Testis (tissue), 3 donors: ENCODE measurements around the gene RNASEH2B. TPM values are rescaled to one million over a fixed set of nuclear protein-coding genes. Genes with fewer than 3 reads are reported as not detected.

ENCODE experiments used
- DNase-seq: peaks from one replicate; pipeline ENCODE4 v3.0.0-alpha.2; 2019
- H3K27ac ChIP-seq, 2 donors: fragments of 200-600 bp; sonication (generic); one replicate each; pipeline ENCODE4 v1.5.1; 2019
- H3K27me3 ChIP-seq: fragments of 200-600 bp; sonication (generic); one replicate; pipeline ENCODE4 v1.5.1; 2019
- H3K36me3 ChIP-seq: fragments of 200-600 bp; sonication (generic); one replicate; pipeline ENCODE4 v1.5.1; 2017; ENCODE audit warnings: low read depth; ENCODE audit errors: missing control alignments
- H3K4me1 ChIP-seq: fragments of 200-600 bp; sonication (generic); one replicate; pipeline ENCODE4 v1.5.1; 2019
- H3K4me3 ChIP-seq, 2 donors: fragments of 200-600 bp; sonication (generic); one replicate each; pipeline ENCODE4 v1.5.1; 2017 to 2019
- H3K9me3 ChIP-seq: fragments of 200-600 bp; sonication (generic); one replicate; pipeline ENCODE4 v1.5.1; 2017
- CTCF ChIP-seq, 3 experiments: fragments of 450-650 bp in 2 of 3; fragments of 200-600 bp in 1 of 3; sonication (generic) in 1 of 3; IDR thresholded peaks; one replicate each; pipeline ENCODE4 v1.5.1; 2016 to 2019; ENCODE audit warnings: antibody characterized with exemption in 3 of 3, mild to moderate bottlenecking in 2 of 3, moderate library complexity in 1 of 3
- POLR2A ChIP-seq: fragments of 450-650 bp; IDR thresholded peaks from one replicate; pipeline ENCODE4 v1.6.1; 2017; ENCODE audit warnings: antibody characterized with exemption, mild to moderate bottlenecking, moderate library complexity
- WGBS, 2 donors: methylation state at CpG; one replicate each; pipeline ENCODE4 v1.1.5; 2018; 5-methylcytosine and 5-hydroxymethylcytosine counted together
- intact Hi-C: fragments of 100-400 bp; cut with DNase I; formaldehyde crosslinking; loops from one replicate; pipeline ENCODE4 v1.15.1; 2023; ENCODE audit warnings: low total_unique reads
- polyA plus RNA-seq: library from polyadenylated mRNA; stranded (reverse); fragments of 350-450 nt; fragmentation: Illumina TruSeq; extraction: RNeasy Lipid Tissue Mini Kit (QIAGEN cat#74804); gene quantifications from one replicate; pipeline ENCODE4 v1.2.3, GENCODE V29; 2014; ENCODE audit warnings: low read depth, low replicate concordance; ENCODE audit not compliant: insufficient read depth
- total RNA-seq, 2 donors: library from RNA; depleted of rRNA; stranded (reverse); fragments of >200 nt; gene quantifications; one replicate each; pipeline ENCODE4 v1.2.3, GENCODE V29; 2016

Gene RNASEH2B
- total and polyA plus RNA-seq, 3 donors from 2014 or later, result 38.2 to 52.3 (median 43.4) TPM

GRCh38 chr13:50921706-50922105 lies 12.1 kb downstream of the RNASEH2B start:
- intact Hi-C loops, result no loop called here
- 67 to 85% methylated on average over 1 of the region's 1 CpG for WGBS, 2 donors
- H3K36me3 ChIP-seq, result no peaks in the 10 kb centered on the region

GRCh38 chr13:50923272-50923671 lies 13.7 kb downstream of the RNASEH2B start:
- no peaks in the 10 kb centered on the region for H3K27me3 ChIP-seq
- 100% methylated on average over 1 of the region's 1 CpG for WGBS, 2 donors
- no peak for TF ChIP-seq POLR2A
- no peak for TF ChIP-seq CTCF (IDR thresholded peaks at IDR 0.05)
- H3K4me1 ChIP-seq, result no peaks in the 10 kb centered on the region
- H3K36me3 ChIP-seq, result no peaks in the 10 kb centered on the region
- H3K27ac ChIP-seq, result no peak overlapping the region
- intact Hi-C loops, result no loop called here
- H3K4me3 ChIP-seq, result no peak overlapping the region
- DNase-seq, result no peak
- H3K9me3 ChIP-seq, result no peaks in the 10 kb centered on the region

More at GRCh38 chr13:50921706-50922105, 12.1 kb downstream of the RNASEH2B start:
- Histone ChIP-seq H3K4me1 (peaks cover 7% of the 10 kb centered on the region), H3K4me3 (no peak overlapping the region), H3K27ac (no peak overlapping the region), H3K27me3 (no peaks in the 10 kb centered on the region), H3K9me3 (no peaks in the 10 kb centered on the region)
- DNase-seq, result no peak
- no peak for TF ChIP-seq POLR2A
- TF ChIP-seq CTCF (IDR thresholded peaks at IDR 0.05), result no peak

- no peak overlapping the region for H3K4me3 ChIP-seq
- no peak overlapping the region for H3K27ac ChIP-seq
- intact Hi-C loops, result no loop called here
- no peaks in the 10 kb centered on the region for H3K36me3 ChIP-seq
- TF ChIP-seq CTCF (IDR thresholded peaks at IDR 0.05) (peak in 1 of 3 experiments; percentile 4), POLR2A (no peak)
- no peaks in the 10 kb centered on the region for H3K9me3 ChIP-seq
- H3K27me3 ChIP-seq, result no peaks in the 10 kb centered on the region
- no peaks in the 10 kb centered on the region for H3K4me1 ChIP-seq
- DNase-seq, result no peak
Observed at GRCh38 chr13:50924025-50924424, 14.4 kb downstream of the RNASEH2B start.

GRCh38 chr13:50927701-50928100 lies 18.1 kb downstream of the RNASEH2B start:
- 71 to 78% methylated on average over 2 of the region's 2 CpGs for WGBS, 2 donors
- H3K36me3 ChIP-seq, result no peaks in the 10 kb centered on the region
- H3K9me3 ChIP-seq, result no peaks in the 10 kb centered on the region
- H3K4me3 ChIP-seq, result no peak overlapping the region
- no peaks in the 10 kb centered on the region for H3K4me1 ChIP-seq
- no peak overlapping the region for H3K27ac ChIP-seq
- no peaks in the 10 kb centered on the region for H3K27me3 ChIP-seq
- no peak for TF ChIP-seq POLR2A
- no peak for TF ChIP-seq CTCF (IDR thresholded peaks at IDR 0.05)
- DNase-seq, result no peak
- intact Hi-C loops, result no loop called here

- Histone ChIP-seq H3K9me3 (no peaks in the 10 kb centered on the region), H3K27me3 (no peaks in the 10 kb centered on the region), H3K4me1 (no peaks in the 10 kb centered on the region), H3K27ac (no peak overlapping the region), H3K4me3 (no peak overlapping the region), H3K36me3 (no peaks in the 10 kb centered on the region)
- 57 to 66% methylated on average over 2 of the region's 2 CpGs for WGBS, 2 donors
- TF ChIP-seq POLR2A, result no peak
- no peak for TF ChIP-seq CTCF (IDR thresholded peaks at IDR 0.05)
- intact Hi-C loops, result no loop called here
- DNase-seq, result no peak
Observed at GRCh38 chr13:50928102-50928501, 18.5 kb downstream of the RNASEH2B start.
